K562 (cell line): ENCODE results near the gene CNPY3. TPM values are rescaled to one million over a fixed set of nuclear protein-coding genes. Genes with fewer than 3 reads are reported as not detected.

ENCODE experiments used
- ATAC-seq: fragments of 200-7000 bp; cut with Tn5 transposase; 3 replicates; pipeline ENCODE4 v1.9.1; 2020; ENCODE audit warnings: moderate library complexity
- BruUV-seq: library from RNA; stranded (reverse); fragments of 400-500 nt; replicated peaks from 2 replicates; lab custom pipeline; 2021; lab: Mats Ljungman, UMichigan
- CTCF ChIA-PET: fragments of 300-600 bp; formaldehyde crosslinking; extraction: SDS; loops from one replicate; lab custom pipeline; 2021; ENCODE audit warnings: low intra/inter-chr PET ratio; lab: Yijun Ruan, JAX
- POLR2A ChIA-PET: fragments of 300-600, 350-650 bp; sonication (Branson Sonifier 250); formaldehyde crosslinking; extraction: SDS; loops from one replicate; lab custom pipeline; 2021; ENCODE audit warnings: antibody characterized with exemption, inconsistent platforms; lab: Yijun Ruan, JAX
- DNase-seq, 4 experiments: peaks; one replicate each; pipeline versions ENCODE4 v3.0.0 to v3.0.0-alpha.2; 2011 to 2018; ENCODE audit warnings: low spot score in 3 of 4, mixed read lengths in 3 of 4; ENCODE audit errors: extremely low read depth in 1 of 4
- FAIRE-seq: peaks from 2 replicates; lab custom pipeline; 2011; peaks lifted over from hg19 to GRCh38; lab: Jason Lieb, UNC
- H2AFZ ChIP-seq: 2 replicates; pipeline ENCODE4 v1.6.0; 2011; ENCODE audit warnings: low read depth, low read length, control low read depth, inconsistent platforms
- H3K27ac ChIP-seq: fragments of 200-600 bp; 3 replicates; pipeline ENCODE4 v1.8.0; 2011; ENCODE audit warnings: low read depth, mild to moderate bottlenecking, control low read depth, inconsistent platforms, low read length, moderate library complexity, mixed read lengths; ENCODE audit errors: extremely low read depth
- H3K27me3 ChIP-seq, 2 experiments: fragments of 300-600 bp in 1 of 2; 2 replicates in 1 of 2; 3 replicates in 1 of 2; pipeline versions ENCODE4 v1.6.0 to v1.8.0; 2011; ENCODE audit warnings: inconsistent platforms in 2 of 2, low read length in 2 of 2, mild to moderate bottlenecking in 1 of 2, mixed read lengths in 1 of 2, moderate library complexity in 1 of 2; ENCODE audit not compliant: control insufficient read depth in 2 of 2, insufficient read depth in 2 of 2
- H3K36me3 ChIP-seq: fragments of 300-600 bp; 3 replicates; pipeline ENCODE4 v1.8.0; 2011; ENCODE audit warnings: mild to moderate bottlenecking, low read length, inconsistent platforms; ENCODE audit not compliant: control insufficient read depth, insufficient read depth
- H3K4me1 ChIP-seq, 2 experiments: fragments of 200-600 bp in 1 of 2; replicated peaks in 1 of 2; 2 replicates in 1 of 2; 3 replicates in 1 of 2; pipeline versions ENCODE4 v1.5.1 to v1.8.0; 2011; ENCODE audit warnings: inconsistent platforms in 2 of 2, low read length in 2 of 2, mild to moderate bottlenecking in 1 of 2, mixed read lengths in 1 of 2, moderate library complexity in 1 of 2; ENCODE audit not compliant: control insufficient read depth in 2 of 2, insufficient read depth in 2 of 2
- H3K4me2 ChIP-seq: 2 replicates; pipeline ENCODE4 v1.6.1; 2011; ENCODE audit warnings: low read length, control low read depth, inconsistent platforms, mixed read lengths; ENCODE audit not compliant: insufficient read depth
- H3K4me3 ChIP-seq: fragments of 200-600 bp; sonication (generic), shearing (Covaris generic); 2 replicates; pipeline ENCODE4 v1.5.1; 2016; ENCODE audit warnings: control low read depth, inconsistent platforms
- H3K79me2 ChIP-seq: fragments of 200-600 bp; 3 replicates; pipeline ENCODE4 v1.8.0; 2011; ENCODE audit warnings: low read length, inconsistent platforms; ENCODE audit not compliant: control insufficient read depth, insufficient read depth
- H3K9ac ChIP-seq, 2 experiments: 2 replicates each; pipeline versions ENCODE4 v1.6.0 to v1.6.1; 2011; ENCODE audit warnings: low read depth in 2 of 2, low read length in 2 of 2, control low read depth in 1 of 2, inconsistent platforms in 1 of 2, mild to moderate bottlenecking in 1 of 2, mixed read lengths in 1 of 2; ENCODE audit not compliant: insufficient read depth in 1 of 2
- H3K9me1 ChIP-seq: one replicate; pipeline ENCODE4 v1.6.0; 2011; ENCODE audit warnings: inconsistent platforms, mild to moderate bottlenecking, low read length, moderate library complexity; ENCODE audit not compliant: control insufficient read depth, insufficient read depth
- H3K9me3 ChIP-seq: replicated peaks from 2 replicates; pipeline ENCODE4 v1.5.1; 2011; ENCODE audit warnings: low read depth, low read length, inconsistent platforms; ENCODE audit not compliant: control insufficient read depth, insufficient read depth
- H4K20me1 ChIP-seq: replicated peaks from 2 replicates; pipeline ENCODE4 v1.6.1; 2011; ENCODE audit warnings: low read length, inconsistent platforms, mixed read lengths; ENCODE audit not compliant: control insufficient read depth, insufficient read depth
- DNMT1 ChIP-seq: fragments of 450-650 bp; IDR thresholded peaks from 2 replicates; pipeline ENCODE4 v1.6.1; 2016; ENCODE audit warnings: antibody characterized with exemption, mild to moderate bottlenecking
- POLR2G ChIP-seq: fragments of 200-400 bp; formaldehyde crosslinking; IDR thresholded peaks from 2 replicates; pipeline ENCODE4 v1.6.1; 2017; ENCODE audit warnings: low read depth, mild to moderate bottlenecking, antibody characterized with exemption, low read length, moderate library complexity
- SNIP1 ChIP-seq: fragments of 450-650 bp; IDR thresholded peaks from 2 replicates; pipeline ENCODE4 v1.7.1; 2017; ENCODE audit warnings: low read depth, mild to moderate bottlenecking
- TEAD1 ChIP-seq, 2 experiments: fragments of 450-650 bp in 1 of 2; sonication (generic) in 1 of 2; formaldehyde crosslinking; IDR thresholded peaks; 2 replicates each; pipeline versions ENCODE4 v1.4.0 to v1.8.0; 2020 to 2022; ENCODE audit warnings: mild to moderate bottlenecking in 2 of 2, missing genetic modification reagents in 1 of 2
- WGBS: fragments of 100-300 bp; shearing (Covaris generic); methylation state at CpG from one replicate; pipeline ENCODE4 v1.1.6; 2016; ENCODE audit warnings: low coverage, mixed read lengths; ENCODE audit not compliant: insufficient coverage; ENCODE audit errors: missing lambda C conversion rate; 5-methylcytosine and 5-hydroxymethylcytosine counted together
- in situ Hi-C: fragments of 300-500 bp; cut with MboI; formaldehyde crosslinking; loops from 4 replicates; pipeline ENCODE4 v1.15.0; 2018; ENCODE audit warnings: inconsistent platforms, mixed read lengths
- intact Hi-C: fragments of 100-400 bp; cut with micrococcal nuclease; formaldehyde crosslinking; loops from 2 replicates; pipeline ENCODE4 v1.14.2; 2022
- polyA plus RNA-seq, 8 experiments: library from polyadenylated mRNA; depleted of rRNA in 4 of 8; stranded (reverse) in 5 of 8; unstranded in 3 of 8; fragments of >200 nt; fragmentation: Nextera tagmentation in 2 of 8; fragmentation: Illumina TruSeq in 1 of 8; extraction: Ambion mirVana in 2 of 8; extraction: Trizol in 1 of 8; gene quantifications; 2 replicates each; pipeline versions ENCODE4 v1.2.1 to v1.2.3, GENCODE V29; 2011 to 2014; ENCODE audit warnings: inconsistent platforms in 1 of 8, missing spikeins in 1 of 8
- total RNA-seq, 7 experiments: library from RNA; depleted of rRNA in 6 of 7; stranded (reverse); fragments of >200 nt in 6 of 7; fragmentation: Illumina TruSeq in 2 of 7; extraction: Trizol in 2 of 7; gene quantifications; 2 replicates each; pipeline versions ENCODE4 v1.2.1 to v1.2.3, GENCODE V29; 2011 to 2021; ENCODE audit warnings: low replicate concordance in 1 of 7
- TF ChIP-seq, protein P1 (sequence below): sonication (generic); formaldehyde crosslinking; IDR thresholded peaks from 2 replicates; pipeline ENCODE4 v1.8.1; 2023; ENCODE audit warnings: mild to moderate bottlenecking, missing genetic modification reagents
- TF ChIP-seq, protein P2 (sequence below): sonication (generic); formaldehyde crosslinking; IDR thresholded peaks from 2 replicates; pipeline ENCODE4 v1.8.0; 2022; ENCODE audit warnings: missing genetic modification reagents, mild to moderate bottlenecking, moderate library complexity, borderline replicate concordance
- TF ChIP-seq, protein P3 (sequence below): fragments of 450-650 bp; formaldehyde crosslinking; IDR thresholded peaks from 2 replicates; pipeline ENCODE4 v1.4.0; 2022; ENCODE audit warnings: missing genetic modification characterization

Gene CNPY3
- total and polyA plus RNA-seq, 9 of the 15 experiments (the other 6 are each of a cell fraction or from before 2014, with no cell fraction given): 2.4 to 37.4 (median 21.2) TPM

- FAIRE-seq: no peak
- H3K4me2 ChIP-seq: no peak within 1 kb of the TSS
- POLR2A ChIA-PET: interaction anchor here (0.6 to 0.9 kb wide), 4 partner anchors 11 to 213 kb away, joined by 3 to 5 read pairs (median 3); no protein-coding TSS in a partner anchor
- TF ChIP-seq DNMT1 (no peak), TEAD1 (CRISPR knock-in tag; IDR thresholded peaks at IDR 0.05) (no peak), POLR2G (peak; percentile 65), SNIP1 (no peak)
- TF ChIP-seq, protein P1, sequence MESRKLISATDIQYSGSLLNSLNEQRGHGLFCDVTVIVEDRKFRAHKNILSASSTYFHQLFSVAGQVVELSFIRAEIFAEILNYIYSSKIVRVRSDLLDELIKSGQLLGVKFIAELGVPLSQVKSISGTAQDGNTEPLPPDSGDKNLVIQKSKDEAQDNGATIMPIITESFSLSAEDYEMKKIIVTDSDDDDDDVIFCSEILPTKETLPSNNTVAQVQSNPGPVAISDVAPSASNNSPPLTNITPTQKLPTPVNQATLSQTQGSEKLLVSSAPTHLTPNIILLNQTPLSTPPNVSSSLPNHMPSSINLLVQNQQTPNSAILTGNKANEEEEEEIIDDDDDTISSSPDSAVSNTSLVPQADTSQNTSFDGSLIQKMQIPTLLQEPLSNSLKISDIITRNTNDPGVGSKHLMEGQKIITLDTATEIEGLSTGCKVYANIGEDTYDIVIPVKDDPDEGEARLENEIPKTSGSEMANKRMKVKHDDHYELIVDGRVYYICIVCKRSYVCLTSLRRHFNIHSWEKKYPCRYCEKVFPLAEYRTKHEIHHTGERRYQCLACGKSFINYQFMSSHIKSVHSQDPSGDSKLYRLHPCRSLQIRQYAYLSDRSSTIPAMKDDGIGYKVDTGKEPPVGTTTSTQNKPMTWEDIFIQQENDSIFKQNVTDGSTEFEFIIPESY (CRISPR knock-in tag): peak; percentile 62
- TF ChIP-seq, protein P2, sequence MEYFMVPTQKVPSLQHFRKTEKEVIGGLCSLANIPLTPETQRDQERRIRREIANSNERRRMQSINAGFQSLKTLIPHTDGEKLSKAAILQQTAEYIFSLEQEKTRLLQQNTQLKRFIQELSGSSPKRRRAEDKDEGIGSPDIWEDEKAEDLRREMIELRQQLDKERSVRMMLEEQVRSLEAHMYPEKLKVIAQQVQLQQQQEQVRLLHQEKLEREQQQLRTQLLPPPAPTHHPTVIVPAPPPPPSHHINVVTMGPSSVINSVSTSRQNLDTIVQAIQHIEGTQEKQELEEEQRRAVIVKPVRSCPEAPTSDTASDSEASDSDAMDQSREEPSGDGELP (CRISPR knock-in tag): no peak
- TF ChIP-seq, protein P3, sequence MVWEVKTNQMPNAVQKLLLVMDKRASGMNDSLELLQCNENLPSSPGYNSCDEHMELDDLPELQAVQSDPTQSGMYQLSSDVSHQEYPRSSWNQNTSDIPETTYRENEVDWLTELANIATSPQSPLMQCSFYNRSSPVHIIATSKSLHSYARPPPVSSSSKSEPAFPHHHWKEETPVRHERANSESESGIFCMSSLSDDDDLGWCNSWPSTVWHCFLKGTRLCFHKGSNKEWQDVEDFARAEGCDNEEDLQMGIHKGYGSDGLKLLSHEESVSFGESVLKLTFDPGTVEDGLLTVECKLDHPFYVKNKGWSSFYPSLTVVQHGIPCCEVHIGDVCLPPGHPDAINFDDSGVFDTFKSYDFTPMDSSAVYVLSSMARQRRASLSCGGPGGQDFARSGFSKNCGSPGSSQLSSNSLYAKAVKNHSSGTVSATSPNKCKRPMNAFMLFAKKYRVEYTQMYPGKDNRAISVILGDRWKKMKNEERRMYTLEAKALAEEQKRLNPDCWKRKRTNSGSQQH: no peak
- TF ChIP-seq, all 486 proteins: peak for 2
- Histone ChIP-seq H4K20me1 (no peaks in the 10 kb centered on the region), H2AFZ (no peak within 1 kb of the TSS), H3K9ac (no peak within 1 kb of the TSS; a peak in 1 of 4 replicates), H3K27ac (no peak within 1 kb of the TSS), H3K79me2 (no peaks in the 10 kb centered on the region), H3K36me3 (peaks cover 18% of the 10 kb centered on the region; the same call in 1 of the 3 replicates), H3K27me3 (no peaks in the 10 kb centered on the region), H3K9me3 (no peaks in the 10 kb centered on the region), H3K9me1 (no peaks in the 10 kb centered on the region), H3K4me3 (no peak within 1 kb of the TSS), H3K4me1 (peaks cover 0 to 14% of the 10 kb centered on the region in 2 experiments; a peak in 2 of 5 replicates)
- intact Hi-C loops (loop anchor here (5.0 kb wide), 1 partner anchor 58 kb away; no protein-coding TSS in a partner anchor), in situ Hi-C loops (no loop called here)
- WGBS: 84% methylated on average over 55 of the region's 62 CpGs
- ATAC-seq: no peak
- no peak for DNase-seq
- no TSS peak for BruUV-seq
- CTCF ChIA-PET: no interaction called here
Observed at GRCh38 chr6:42960243-42961019, 31.2 kb downstream of the CNPY3 start, which contains the start of gene GNMT. TSS of gene GNMT (plus strand) at chr6:42960754. CDS start at chr6:42960768, 14 bp downstream.
